K562 (cell line): ENCODE measurements around the gene ZNF407. TPM values are rescaled to one million over a fixed set of nuclear protein-coding genes. Genes with fewer than 3 reads are reported as not detected.

Experiments used
- ATAC-seq: fragments of 200-7000 bp; cut with Tn5 transposase; 3 replicates; pipeline ENCODE4 v1.9.1; 2020; ENCODE audit warnings: moderate library complexity
- BruUV-seq: library from RNA; stranded (reverse); fragments of 400-500 nt; replicated peaks from 2 replicates; lab custom pipeline; 2021; lab: Mats Ljungman, UMichigan
- CTCF ChIA-PET: fragments of 300-600 bp; formaldehyde crosslinking; extraction: SDS; loops from one replicate; lab custom pipeline; 2021; ENCODE audit warnings: low intra/inter-chr PET ratio; lab: Yijun Ruan, JAX
- POLR2A ChIA-PET: fragments of 300-600, 350-650 bp; sonication (Branson Sonifier 250); formaldehyde crosslinking; extraction: SDS; loops from one replicate; lab custom pipeline; 2021; ENCODE audit warnings: antibody characterized with exemption, inconsistent platforms; lab: Yijun Ruan, JAX
- DNase-seq, 4 experiments: peaks; one replicate each; pipeline versions ENCODE4 v3.0.0 to v3.0.0-alpha.2; 2011 to 2018; ENCODE audit warnings: low spot score in 3 of 4, mixed read lengths in 3 of 4; ENCODE audit errors: extremely low read depth in 1 of 4
- FAIRE-seq: peaks from 2 replicates; lab custom pipeline; 2011; peaks lifted over from hg19 to GRCh38; lab: Jason Lieb, UNC
- H2AFZ ChIP-seq: 2 replicates; pipeline ENCODE4 v1.6.0; 2011; ENCODE audit warnings: low read depth, low read length, control low read depth, inconsistent platforms
- H3K27ac ChIP-seq: fragments of 200-600 bp; 3 replicates; pipeline ENCODE4 v1.8.0; 2011; ENCODE audit warnings: low read depth, mild to moderate bottlenecking, control low read depth, inconsistent platforms, low read length, moderate library complexity, mixed read lengths; ENCODE audit errors: extremely low read depth
- H3K27me3 ChIP-seq, 2 experiments: fragments of 300-600 bp in 1 of 2; 2 replicates in 1 of 2; 3 replicates in 1 of 2; pipeline versions ENCODE4 v1.6.0 to v1.8.0; 2011; ENCODE audit warnings: inconsistent platforms in 2 of 2, low read length in 2 of 2, mild to moderate bottlenecking in 1 of 2, mixed read lengths in 1 of 2, moderate library complexity in 1 of 2; ENCODE audit not compliant: control insufficient read depth in 2 of 2, insufficient read depth in 2 of 2
- H3K36me3 ChIP-seq: fragments of 300-600 bp; 3 replicates; pipeline ENCODE4 v1.8.0; 2011; ENCODE audit warnings: mild to moderate bottlenecking, low read length, inconsistent platforms; ENCODE audit not compliant: control insufficient read depth, insufficient read depth
- H3K4me1 ChIP-seq, 2 experiments: fragments of 200-600 bp in 1 of 2; replicated peaks in 1 of 2; 2 replicates in 1 of 2; 3 replicates in 1 of 2; pipeline versions ENCODE4 v1.5.1 to v1.8.0; 2011; ENCODE audit warnings: inconsistent platforms in 2 of 2, low read length in 2 of 2, mild to moderate bottlenecking in 1 of 2, mixed read lengths in 1 of 2, moderate library complexity in 1 of 2; ENCODE audit not compliant: control insufficient read depth in 2 of 2, insufficient read depth in 2 of 2
- H3K4me2 ChIP-seq: 2 replicates; pipeline ENCODE4 v1.6.1; 2011; ENCODE audit warnings: low read length, control low read depth, inconsistent platforms, mixed read lengths; ENCODE audit not compliant: insufficient read depth
- H3K4me3 ChIP-seq: fragments of 200-600 bp; sonication (generic), shearing (Covaris generic); 2 replicates; pipeline ENCODE4 v1.5.1; 2016; ENCODE audit warnings: control low read depth, inconsistent platforms
- H3K79me2 ChIP-seq: fragments of 200-600 bp; 3 replicates; pipeline ENCODE4 v1.8.0; 2011; ENCODE audit warnings: low read length, inconsistent platforms; ENCODE audit not compliant: control insufficient read depth, insufficient read depth
- H3K9ac ChIP-seq, 2 experiments: 2 replicates each; pipeline versions ENCODE4 v1.6.0 to v1.6.1; 2011; ENCODE audit warnings: low read depth in 2 of 2, low read length in 2 of 2, control low read depth in 1 of 2, inconsistent platforms in 1 of 2, mild to moderate bottlenecking in 1 of 2, mixed read lengths in 1 of 2; ENCODE audit not compliant: insufficient read depth in 1 of 2
- H3K9me1 ChIP-seq: one replicate; pipeline ENCODE4 v1.6.0; 2011; ENCODE audit warnings: inconsistent platforms, mild to moderate bottlenecking, low read length, moderate library complexity; ENCODE audit not compliant: control insufficient read depth, insufficient read depth
- H3K9me3 ChIP-seq: replicated peaks from 2 replicates; pipeline ENCODE4 v1.5.1; 2011; ENCODE audit warnings: low read depth, low read length, inconsistent platforms; ENCODE audit not compliant: control insufficient read depth, insufficient read depth
- H4K20me1 ChIP-seq: replicated peaks from 2 replicates; pipeline ENCODE4 v1.6.1; 2011; ENCODE audit warnings: low read length, inconsistent platforms, mixed read lengths; ENCODE audit not compliant: control insufficient read depth, insufficient read depth
- CHAMP1 ChIP-seq: fragments of 450-650 bp; IDR thresholded peaks from 2 replicates; pipeline ENCODE4 v1.6.1; 2016; ENCODE audit warnings: mild to moderate bottlenecking
- HNRNPK ChIP-seq: fragments of 200-400 bp; formaldehyde crosslinking; IDR thresholded peaks from one replicate; pipeline ENCODE4 v1.6.1; 2018; ENCODE audit warnings: mild to moderate bottlenecking, low read depth, low read length; ENCODE audit not compliant: poor library complexity, severe bottlenecking
- MED1 ChIP-seq: sonication (generic); formaldehyde crosslinking; IDR thresholded peaks from 2 replicates; pipeline ENCODE4 v1.8.1; 2023; ENCODE audit warnings: missing genetic modification reagents, borderline replicate concordance
- NR0B1 ChIP-seq: fragments of 450-650 bp; IDR thresholded peaks from one replicate; pipeline ENCODE4 v1.6.1; 2018; ENCODE audit warnings: mild to moderate bottlenecking, moderate library complexity; ENCODE audit not compliant: partially characterized antibody
- NRF1 ChIP-seq, 2 experiments: fragments of 450-650 bp; IDR thresholded peaks in 1 of 2; conservative IDR thresholded peaks in 1 of 2; 2 replicates each; pipeline ENCODE4 v1.6.1; 2014; ENCODE audit warnings: mild to moderate bottlenecking in 2 of 2
- ZNF121 ChIP-seq: sonication (generic); formaldehyde crosslinking; conservative IDR thresholded peaks from 2 replicates; pipeline ENCODE4 v1.8.0; 2022; ENCODE audit warnings: missing genetic modification reagents
- ZNF778 ChIP-seq: fragments of 450-650 bp; formaldehyde crosslinking; IDR thresholded peaks from 2 replicates; pipeline ENCODE4 v1.4.0; 2020; ENCODE audit warnings: mild to moderate bottlenecking, moderate library complexity
- ZZZ3 ChIP-seq: fragments of 450-650 bp; IDR thresholded peaks from 2 replicates; pipeline ENCODE4 v1.6.1; 2016; ENCODE audit warnings: antibody characterized with exemption, mild to moderate bottlenecking, moderate library complexity
- WGBS: fragments of 100-300 bp; shearing (Covaris generic); methylation state at CpG from one replicate; pipeline ENCODE4 v1.1.6; 2016; ENCODE audit warnings: low coverage, mixed read lengths; ENCODE audit not compliant: insufficient coverage; ENCODE audit errors: missing lambda C conversion rate; 5-methylcytosine and 5-hydroxymethylcytosine counted together
- in situ Hi-C: fragments of 300-500 bp; cut with MboI; formaldehyde crosslinking; loops from 4 replicates; pipeline ENCODE4 v1.15.0; 2018; ENCODE audit warnings: inconsistent platforms, mixed read lengths
- intact Hi-C: fragments of 100-400 bp; cut with micrococcal nuclease; formaldehyde crosslinking; loops from 2 replicates; pipeline ENCODE4 v1.14.2; 2022
- polyA plus RNA-seq, 8 experiments: library from polyadenylated mRNA; depleted of rRNA in 4 of 8; stranded (reverse) in 5 of 8; unstranded in 3 of 8; fragments of >200 nt; fragmentation: Nextera tagmentation in 2 of 8; fragmentation: Illumina TruSeq in 1 of 8; extraction: Ambion mirVana in 2 of 8; extraction: Trizol in 1 of 8; gene quantifications; 2 replicates each; pipeline versions ENCODE4 v1.2.1 to v1.2.3, GENCODE V29; 2011 to 2014; ENCODE audit warnings: inconsistent platforms in 1 of 8, missing spikeins in 1 of 8
- total RNA-seq, 7 experiments: library from RNA; depleted of rRNA in 6 of 7; stranded (reverse); fragments of >200 nt in 6 of 7; fragmentation: Illumina TruSeq in 2 of 7; extraction: Trizol in 2 of 7; gene quantifications; 2 replicates each; pipeline versions ENCODE4 v1.2.1 to v1.2.3, GENCODE V29; 2011 to 2021; ENCODE audit warnings: low replicate concordance in 1 of 7
- TF ChIP-seq, protein P1 (sequence below): fragments of 450-650 bp; formaldehyde crosslinking; IDR thresholded peaks from 2 replicates; pipeline ENCODE4 v1.4.0; 2020; ENCODE audit warnings: mild to moderate bottlenecking
- TF ChIP-seq, protein P2 (sequence below): sonication (generic); formaldehyde crosslinking; IDR thresholded peaks from 2 replicates; pipeline ENCODE4 v1.8.1; 2023; ENCODE audit warnings: mild to moderate bottlenecking, missing genetic modification reagents
- TF ChIP-seq, protein P3 (sequence below): fragments of 200-400 bp; formaldehyde crosslinking; IDR thresholded peaks from 2 replicates; pipeline ENCODE4 v1.6.1; 2017; ENCODE audit warnings: mild to moderate bottlenecking, low read depth, low read length, moderate library complexity

Gene ZNF407
- total and polyA plus RNA-seq, 9 of the 15 experiments (the other 6 are each of a cell fraction or from before 2014, with no cell fraction given), result 0.21 to 5.4 (median 2.3) TPM

DNA sequence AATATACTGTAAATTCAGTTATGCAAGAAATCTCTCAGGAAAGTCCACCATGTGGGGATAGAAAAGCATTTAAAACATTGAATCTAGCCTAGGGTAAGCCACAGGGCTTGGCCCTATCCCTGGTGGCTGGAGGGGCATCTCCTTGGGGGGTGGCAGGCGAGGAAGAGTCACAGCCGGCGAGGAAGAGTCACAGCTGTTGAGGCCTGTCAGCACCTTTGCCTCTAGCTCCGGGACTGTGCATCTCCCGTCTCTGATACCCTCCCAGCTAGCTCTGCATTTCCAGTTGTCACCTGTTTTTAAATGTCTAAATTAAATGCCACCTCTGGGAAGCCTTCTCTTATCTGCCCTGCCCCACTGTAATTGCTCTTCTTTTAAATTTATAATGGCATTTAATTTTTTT, 276.7 kb downstream of the ZNF407 start (continued):
- TF ChIP-seq MED1 (CRISPR knock-in tag), result no peak
- no peak for TF ChIP-seq CHAMP1
- no peak for TF ChIP-seq NRF1 (conservative IDR thresholded peaks at IDR 0.05 in 1 of 2, IDR thresholded peaks at IDR 0.05 in 1 of 2)
- TF ChIP-seq ZNF778 (CRISPR knock-in tag), result no peak
- TF ChIP-seq, protein P1, sequence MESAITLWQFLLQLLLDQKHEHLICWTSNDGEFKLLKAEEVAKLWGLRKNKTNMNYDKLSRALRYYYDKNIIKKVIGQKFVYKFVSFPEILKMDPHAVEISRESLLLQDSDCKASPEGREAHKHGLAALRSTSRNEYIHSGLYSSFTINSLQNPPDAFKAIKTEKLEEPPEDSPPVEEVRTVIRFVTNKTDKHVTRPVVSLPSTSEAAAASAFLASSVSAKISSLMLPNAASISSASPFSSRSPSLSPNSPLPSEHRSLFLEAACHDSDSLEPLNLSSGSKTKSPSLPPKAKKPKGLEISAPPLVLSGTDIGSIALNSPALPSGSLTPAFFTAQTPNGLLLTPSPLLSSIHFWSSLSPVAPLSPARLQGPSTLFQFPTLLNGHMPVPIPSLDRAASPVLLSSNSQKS, result no peak

GRCh38 chr18:74876630-74877243, 279.1 kb downstream of the ZNF407 start:
- Histone ChIP-seq H3K79me2 (no peaks in the 10 kb centered on the region), H3K9ac (no peak overlapping the region), H3K4me3 (no peak overlapping the region), H3K27me3 (no peaks in the 10 kb centered on the region), H3K4me2 (no peak overlapping the region), H3K4me1 (no peaks in the 10 kb centered on the region), H3K27ac (no peak overlapping the region), H3K36me3 (no peaks in the 10 kb centered on the region), H4K20me1 (no peaks in the 10 kb centered on the region), H3K9me1 (no peaks in the 10 kb centered on the region), H2AFZ (no peak overlapping the region), H3K9me3 (no peaks in the 10 kb centered on the region)
- 86% methylated on average over 15 of the region's 18 CpGs for WGBS
- ChIA-PET CTCF (no interaction called here), POLR2A (no interaction called here)
- in situ Hi-C loops (no loop called here), intact Hi-C loops (no loop called here)
- no peak for FAIRE-seq
- DNase-seq, result no peak
- no TSS peak for BruUV-seq
- no peak for ATAC-seq
- TF ChIP-seq ZZZ3, result no peak
- no peak for TF ChIP-seq ZNF121 (CRISPR knock-in tag)
- TF ChIP-seq HNRNPK, result no peak
- TF ChIP-seq, protein P2, sequence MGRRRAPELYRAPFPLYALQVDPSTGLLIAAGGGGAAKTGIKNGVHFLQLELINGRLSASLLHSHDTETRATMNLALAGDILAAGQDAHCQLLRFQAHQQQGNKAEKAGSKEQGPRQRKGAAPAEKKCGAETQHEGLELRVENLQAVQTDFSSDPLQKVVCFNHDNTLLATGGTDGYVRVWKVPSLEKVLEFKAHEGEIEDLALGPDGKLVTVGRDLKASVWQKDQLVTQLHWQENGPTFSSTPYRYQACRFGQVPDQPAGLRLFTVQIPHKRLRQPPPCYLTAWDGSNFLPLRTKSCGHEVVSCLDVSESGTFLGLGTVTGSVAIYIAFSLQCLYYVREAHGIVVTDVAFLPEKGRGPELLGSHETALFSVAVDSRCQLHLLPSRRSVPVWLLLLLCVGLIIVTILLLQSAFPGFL (CRISPR knock-in tag), result no peak
- no peak for TF ChIP-seq NR0B1
- TF ChIP-seq, protein P3, sequence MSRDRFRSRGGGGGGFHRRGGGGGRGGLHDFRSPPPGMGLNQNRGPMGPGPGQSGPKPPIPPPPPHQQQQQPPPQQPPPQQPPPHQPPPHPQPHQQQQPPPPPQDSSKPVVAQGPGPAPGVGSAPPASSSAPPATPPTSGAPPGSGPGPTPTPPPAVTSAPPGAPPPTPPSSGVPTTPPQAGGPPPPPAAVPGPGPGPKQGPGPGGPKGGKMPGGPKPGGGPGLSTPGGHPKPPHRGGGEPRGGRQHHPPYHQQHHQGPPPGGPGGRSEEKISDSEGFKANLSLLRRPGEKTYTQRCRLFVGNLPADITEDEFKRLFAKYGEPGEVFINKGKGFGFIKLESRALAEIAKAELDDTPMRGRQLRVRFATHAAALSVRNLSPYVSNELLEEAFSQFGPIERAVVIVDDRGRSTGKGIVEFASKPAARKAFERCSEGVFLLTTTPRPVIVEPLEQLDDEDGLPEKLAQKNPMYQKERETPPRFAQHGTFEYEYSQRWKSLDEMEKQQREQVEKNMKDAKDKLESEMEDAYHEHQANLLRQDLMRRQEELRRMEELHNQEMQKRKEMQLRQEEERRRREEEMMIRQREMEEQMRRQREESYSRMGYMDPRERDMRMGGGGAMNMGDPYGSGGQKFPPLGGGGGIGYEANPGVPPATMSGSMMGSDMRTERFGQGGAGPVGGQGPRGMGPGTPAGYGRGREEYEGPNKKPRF, result no peak
